Neural crest cell (in vitro differentiated cells): ENCODE data around the gene ARL4D. TPM values are rescaled to one million over a fixed set of nuclear protein-coding genes. Genes with fewer than 3 reads are reported as not detected.
"Not testable (repeated sequence)": the region's sequence is repeated elsewhere in the genome, so short reads cannot be mapped to it uniquely, and the experiment has no call there.

ENCODE experiments used
- DNase-seq: peaks from one replicate; pipeline ENCODE4 v3.0.0; 2021; ENCODE audit warnings: low read depth, mixed read lengths, low spot score
- H3K27ac Mint-ChIP-seq: one replicate; pipeline ENCODE4 v1.8.0; 2021; ENCODE audit warnings: mild to moderate bottlenecking, mixed read lengths; ENCODE audit not compliant: unreplicated experiment
- H3K27me3 Mint-ChIP-seq: 2 replicates; pipeline ENCODE4 v1.8.0; 2021; ENCODE audit warnings: low read depth, mild to moderate bottlenecking, mixed read lengths
- H3K36me3 Mint-ChIP-seq: 2 replicates; pipeline ENCODE4 v1.8.0; 2021; ENCODE audit warnings: low read depth, mild to moderate bottlenecking, mixed read lengths
- H3K4me1 Mint-ChIP-seq: 2 replicates; pipeline ENCODE4 v1.8.0; 2021; ENCODE audit warnings: mixed read lengths
- H3K4me3 Mint-ChIP-seq: one replicate; pipeline ENCODE4 v1.8.0; 2021; ENCODE audit warnings: mild to moderate bottlenecking, mixed read lengths
- H3K9me3 Mint-ChIP-seq: 2 replicates; pipeline ENCODE4 v1.8.0; 2021; ENCODE audit warnings: mixed read lengths
- CTCF ChIP-seq: fragments of 200-600 bp; sonication (generic); conservative IDR thresholded peaks from 2 replicates; pipeline ENCODE4 v1.5.0; 2021; ENCODE audit warnings: antibody characterized with exemption, mild to moderate bottlenecking
- total RNA-seq: library from RNA; stranded (reverse); gene quantifications from 2 replicates; pipeline ENCODE4 v1.2.1, GENCODE V29; 2021

The ARL4D gene
- total RNA-seq, 1 donor from 2014 or later: 13.8 TPM

DNA sequence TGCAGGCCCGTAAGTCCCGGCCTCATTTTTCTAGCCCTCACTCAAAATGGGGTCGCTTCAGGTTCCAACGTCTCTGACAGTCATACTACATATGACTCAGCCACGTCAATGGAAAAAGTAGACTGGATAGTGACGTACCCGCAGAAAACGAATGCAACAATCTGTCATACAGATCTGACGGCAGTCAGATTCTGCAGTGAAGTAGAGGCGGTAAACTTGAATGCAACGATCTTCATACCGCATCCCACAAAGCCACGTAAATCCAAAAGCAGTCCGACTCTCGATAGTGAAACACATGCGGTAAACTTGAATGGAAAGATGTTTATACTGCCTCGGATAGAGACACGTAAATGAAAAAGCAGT lies 38.4 kb upstream of the ARL4D start:
- peak overlapping the region; percentile 87 for H3K4me3 Mint-ChIP-seq
- H3K27me3 Mint-ChIP-seq: peaks cover 11% of the 10 kb centered on the region
- H3K4me1 Mint-ChIP-seq: peaks cover 26% of the 10 kb centered on the region

DNA sequence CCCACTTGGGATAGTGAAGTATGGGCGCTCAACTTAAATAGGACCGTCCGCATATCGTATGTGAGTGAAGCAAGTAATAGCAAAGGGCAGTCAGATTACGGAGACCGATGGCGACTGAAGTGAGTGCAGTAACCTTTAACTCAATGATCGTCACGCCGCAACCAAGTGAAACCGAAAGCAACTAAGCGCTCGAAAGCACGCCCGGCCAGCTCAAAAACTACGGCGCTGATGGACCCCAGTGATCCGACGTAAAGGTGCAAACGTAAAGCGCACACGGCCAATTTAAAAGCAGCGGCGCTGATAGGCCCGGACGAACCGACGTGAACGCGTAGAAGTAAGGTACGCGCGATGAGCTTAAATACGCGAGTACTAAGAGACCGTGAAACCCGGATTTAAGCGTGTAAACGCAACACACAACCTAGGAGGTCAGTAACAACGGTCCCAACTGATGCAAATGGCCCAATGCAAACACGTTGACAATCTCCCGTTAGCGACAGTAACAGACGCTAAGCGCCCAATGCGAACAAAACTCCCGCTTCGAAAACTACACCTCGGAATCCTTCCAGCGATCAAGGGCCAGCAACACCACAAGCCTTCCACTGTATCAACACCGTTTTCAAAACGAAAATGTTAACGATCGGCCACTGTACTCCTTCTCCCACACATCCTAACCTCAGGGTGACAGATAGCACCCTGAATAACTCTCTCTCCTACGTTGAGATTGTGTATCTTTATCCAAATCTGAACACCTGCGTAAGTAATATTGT lies 37.9 kb upstream of the ARL4D start:
- Mint-ChIP-seq H3K36me3 (peaks cover 19% of the 10 kb centered on the region), H3K27ac (peak overlapping the region; percentile 100), H3K27me3 (peaks cover 11% of the 10 kb centered on the region), H3K4me3 (peak overlapping the region; percentile 87), H3K4me1 (peaks cover 29% of the 10 kb centered on the region), H3K9me3 (no peaks in the 10 kb centered on the region)
- no peak for TF ChIP-seq CTCF
- DNase-seq: peak; percentile 48

More for the DNA sequence above, 38.4 kb upstream of the ARL4D start:
- Mint-ChIP-seq H3K27ac (peak overlapping the region; percentile 86), H3K9me3 (no peaks in the 10 kb centered on the region), H3K36me3 (peaks cover 19% of the 10 kb centered on the region)
- no peak for TF ChIP-seq CTCF
- DNase-seq: no peak

- Mint-ChIP-seq H3K4me1 (peaks cover 49% of the 10 kb centered on the region), H3K36me3 (peaks cover 19% of the 10 kb centered on the region), H3K27ac (peak overlapping the region; percentile 5), H3K4me3 (peak overlapping the region; percentile 43), H3K9me3 (no peaks in the 10 kb centered on the region), H3K27me3 (peaks cover 18% of the 10 kb centered on the region)
- no peak for DNase-seq
- TF ChIP-seq CTCF: no peak
Observed at GRCh38 chr17:43363181-43363925, 35.4 kb upstream of the ARL4D start.

DNA sequence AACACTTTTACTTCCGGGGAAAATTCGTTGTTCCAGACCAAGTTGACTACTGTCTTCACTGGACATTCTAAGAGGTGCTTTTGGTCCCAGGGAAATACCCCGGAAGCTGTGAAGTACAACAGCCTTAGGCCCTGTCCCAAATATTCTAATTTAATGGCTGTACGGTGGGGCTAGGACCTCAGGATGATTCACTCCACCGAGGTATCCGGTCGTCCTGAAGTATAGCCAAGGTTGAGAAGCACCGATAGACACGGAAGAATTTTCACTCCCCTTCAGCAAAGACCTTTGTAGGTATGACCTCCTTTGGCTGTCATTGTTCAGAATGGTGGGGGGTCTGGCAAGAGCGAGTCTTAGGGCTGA lies 34.9 kb upstream of the ARL4D start:
- peak overlapping the region; percentile 43 for H3K4me3 Mint-ChIP-seq
- peaks cover 53% of the 10 kb centered on the region for H3K4me1 Mint-ChIP-seq
- H3K27me3 Mint-ChIP-seq: peaks cover 18% of the 10 kb centered on the region
- H3K9me3 Mint-ChIP-seq: no peaks in the 10 kb centered on the region
- H3K36me3 Mint-ChIP-seq: peaks cover 16% of the 10 kb centered on the region
- DNase-seq: no peak
- no peak for TF ChIP-seq CTCF
- H3K27ac Mint-ChIP-seq: peak overlapping the region; percentile 5

- peak overlapping the region; percentile 35 for H3K4me3 Mint-ChIP-seq
- no peak for TF ChIP-seq CTCF
Observed at GRCh38 chr17:43365356-43365755, 33.4 kb upstream of the ARL4D start.

GRCh38 chr17:43365921-43366320 lies 32.9 kb upstream of the ARL4D start:
- Mint-ChIP-seq H3K4me3 (peak overlapping the region; percentile 35), H3K4me1 (peaks cover 46% of the 10 kb centered on the region), H3K27me3 (peaks cover 14% of the 10 kb centered on the region)
- not testable (repeated sequence) for H3K9me3 Mint-ChIP-seq, H3K27ac Mint-ChIP-seq, H3K36me3 Mint-ChIP-seq, DNase-seq

More at GRCh38 chr17:43365356-43365755, 33.4 kb upstream of the ARL4D start:
- Mint-ChIP-seq H3K27ac (no peak overlapping the region), H3K9me3 (no peaks in the 10 kb centered on the region), H3K36me3 (peaks cover 10% of the 10 kb centered on the region), H3K4me1 (peaks cover 52% of the 10 kb centered on the region), H3K27me3 (peaks cover 18% of the 10 kb centered on the region)
- no peak for DNase-seq
